HG03442 (cell line): ENCODE data around the gene SEC14L3.

Experiments used
- ATAC-seq: cut with Tn5 transposase; IDR thresholded peaks from one replicate; pipeline ENCODE4 v1.9.1; 2021; ENCODE audit warnings: mild to moderate bottlenecking, moderate library complexity; ENCODE audit not compliant: unreplicated experiment

SEC14L3 gene

DNA sequence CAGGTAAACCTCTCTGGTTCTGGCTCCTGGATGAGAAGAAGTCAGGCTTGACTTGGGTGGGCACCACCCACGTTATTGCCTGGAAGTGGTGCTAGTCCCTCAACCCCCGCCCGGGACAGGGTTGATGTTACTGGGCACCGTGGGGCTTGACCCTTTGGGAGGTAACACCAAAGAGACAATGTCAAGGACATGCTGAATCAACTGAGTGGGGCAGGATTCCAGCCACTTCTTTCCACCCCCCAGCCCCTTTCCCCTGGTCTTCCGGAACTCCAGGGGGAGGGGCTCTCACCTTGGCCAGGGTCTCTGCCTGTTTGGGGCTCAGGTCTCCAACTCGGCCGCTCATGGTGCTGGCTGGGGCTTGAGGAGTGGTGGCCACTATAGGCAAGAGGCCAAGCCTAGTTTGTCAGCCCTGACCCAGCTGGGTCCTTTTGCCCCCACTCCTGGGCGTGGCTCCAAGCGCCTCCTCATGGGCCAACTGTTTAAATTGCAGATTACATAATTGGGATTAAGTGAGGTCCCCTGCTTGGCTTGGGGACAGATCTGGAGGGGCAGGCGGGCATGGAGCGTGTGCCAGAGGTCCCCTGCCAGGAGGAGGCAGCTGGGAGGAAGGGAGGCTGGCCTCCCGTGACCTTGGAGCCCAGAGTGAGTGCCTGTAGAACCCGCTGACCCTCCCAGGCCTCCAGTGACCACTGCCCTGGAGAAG is at the start of gene SEC14L3:
Gene SEC14L3 (minus strand): TSS at position 402 of the 703 bp plus-strand sequence. CDS start 59 bp downstream, at position 343.
- ATAC-seq = no peak

DNA sequence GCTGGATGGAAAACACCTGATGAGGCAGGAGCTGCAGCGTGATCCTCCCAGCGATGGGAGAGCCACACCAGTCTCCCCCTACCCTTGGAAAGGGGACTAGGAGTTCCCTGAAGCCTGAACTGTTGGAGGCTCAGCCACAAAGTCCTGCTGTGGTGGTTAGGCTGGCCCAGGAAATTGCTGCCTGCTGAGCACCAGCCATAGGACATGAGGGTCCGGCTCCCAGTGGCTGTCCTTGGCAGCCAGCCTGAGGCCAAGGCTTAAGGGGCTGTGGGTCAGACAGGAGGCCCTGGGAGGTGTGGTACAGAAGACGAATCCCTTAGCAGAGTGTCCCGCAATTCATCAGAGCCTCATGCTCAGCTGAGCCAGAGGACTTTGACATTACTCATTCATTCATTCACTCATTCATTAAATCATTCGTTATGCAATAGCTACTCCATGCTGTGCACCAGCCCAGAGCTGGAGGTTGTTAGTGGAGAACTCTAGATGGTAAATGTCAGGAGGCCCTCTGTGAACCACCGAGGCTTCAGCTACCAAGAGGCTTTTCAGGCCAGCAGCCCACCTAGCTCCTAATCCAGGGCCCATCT is 48.1 kb upstream of the SEC14L3 start:
- ATAC-seq = no peak

DNA sequence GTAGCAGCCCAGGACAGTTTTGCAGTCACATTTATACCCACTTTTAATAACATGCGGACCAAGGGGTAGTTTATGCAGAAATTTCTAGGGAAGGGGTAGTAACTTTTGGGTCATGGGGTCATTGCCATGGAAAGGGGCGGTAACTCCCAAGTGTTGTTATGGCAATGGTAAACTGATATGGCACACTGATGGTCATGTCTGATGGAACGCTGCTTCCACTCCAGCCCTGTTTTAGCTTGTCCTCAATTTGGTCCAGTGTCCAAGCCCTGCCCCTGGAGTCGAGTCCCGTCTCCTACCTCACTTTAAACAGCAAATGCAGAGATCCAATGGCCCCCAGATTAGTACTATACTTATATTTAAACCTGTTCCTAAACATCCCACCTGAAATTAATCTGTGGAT is 44.9 kb upstream of the SEC14L3 start:
- ATAC-seq = no peak

DNA sequence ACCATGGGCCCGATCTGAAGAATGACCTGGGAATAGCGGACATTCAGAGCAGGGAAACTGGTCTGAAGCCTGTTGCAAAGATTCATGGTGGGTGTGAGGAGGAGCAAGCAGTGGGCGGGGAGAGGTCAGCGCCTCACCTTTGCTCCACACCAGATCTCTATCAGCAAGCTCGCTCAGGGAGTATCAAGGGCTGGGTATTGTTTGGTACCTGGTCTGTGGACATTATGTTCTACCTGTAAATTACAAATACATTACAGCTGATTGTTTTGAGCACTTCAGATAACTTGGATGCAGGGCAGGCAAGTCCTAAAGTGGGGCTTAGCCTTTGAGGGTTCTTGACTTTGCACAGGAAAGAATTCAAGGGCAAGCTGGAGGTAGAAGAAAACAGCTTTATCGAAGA is 44.5 kb upstream of the SEC14L3 start:
- no peak for ATAC-seq

DNA sequence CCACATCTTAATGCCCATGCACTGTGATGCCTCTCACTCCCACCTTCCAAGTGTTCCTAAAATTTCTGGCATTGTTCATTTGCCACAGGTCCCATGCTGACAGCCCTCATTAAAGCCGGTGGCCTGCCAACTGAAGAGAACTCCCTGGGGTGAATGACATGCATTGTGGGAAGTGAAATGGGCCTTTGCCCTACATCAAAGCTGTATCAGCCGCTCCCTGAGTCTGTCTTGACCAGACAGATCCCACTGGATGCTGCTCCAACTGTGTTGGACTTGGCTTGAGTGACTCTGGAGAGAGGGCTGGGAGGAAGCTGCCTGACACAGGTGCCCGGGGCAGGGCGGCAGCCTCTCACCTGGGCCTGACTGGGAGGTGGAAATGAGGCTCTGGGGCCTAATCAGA is 42.4 kb upstream of the SEC14L3 start:
- no peak for ATAC-seq

DNA sequence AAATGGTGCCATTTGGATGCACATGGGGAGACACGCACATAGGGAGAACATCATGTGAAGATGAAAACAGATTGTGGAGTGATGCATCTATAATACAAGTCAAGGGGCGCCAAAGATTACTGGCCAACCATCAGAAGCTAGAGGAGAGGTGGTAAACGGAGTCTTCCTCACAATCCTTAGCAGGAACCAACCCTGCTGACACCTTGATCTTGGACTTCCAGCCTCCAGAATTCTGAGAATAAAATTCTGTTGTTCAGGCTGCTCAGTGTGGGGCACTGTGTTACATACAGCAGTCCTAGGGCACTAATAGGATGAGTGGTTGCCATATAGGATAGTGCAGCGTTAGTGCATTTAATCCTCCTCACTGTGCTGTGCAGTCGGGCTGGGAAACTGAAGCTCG is 41.6 kb upstream of the SEC14L3 start:
- no peak for ATAC-seq

DNA sequence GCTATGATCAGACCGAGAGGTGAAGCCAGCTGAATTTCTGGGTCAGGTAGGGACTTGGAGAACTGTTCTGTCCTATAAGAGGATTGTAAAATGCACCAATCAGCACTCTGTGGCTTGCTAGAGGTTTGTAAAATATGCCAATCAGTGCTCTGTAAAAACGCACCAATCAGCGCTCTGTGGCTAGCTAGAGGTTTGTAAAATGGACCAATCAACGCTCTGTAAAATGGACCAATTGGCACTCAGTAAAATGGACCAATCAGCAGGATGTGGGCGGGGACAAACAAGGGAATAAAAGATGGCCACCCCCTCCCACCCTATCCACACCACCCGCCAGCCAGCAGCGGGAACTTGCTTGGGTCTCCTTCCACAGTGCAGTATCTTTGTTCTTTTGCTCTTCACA is 40.1 kb upstream of the SEC14L3 start:
- ATAC-seq = no peak

DNA sequence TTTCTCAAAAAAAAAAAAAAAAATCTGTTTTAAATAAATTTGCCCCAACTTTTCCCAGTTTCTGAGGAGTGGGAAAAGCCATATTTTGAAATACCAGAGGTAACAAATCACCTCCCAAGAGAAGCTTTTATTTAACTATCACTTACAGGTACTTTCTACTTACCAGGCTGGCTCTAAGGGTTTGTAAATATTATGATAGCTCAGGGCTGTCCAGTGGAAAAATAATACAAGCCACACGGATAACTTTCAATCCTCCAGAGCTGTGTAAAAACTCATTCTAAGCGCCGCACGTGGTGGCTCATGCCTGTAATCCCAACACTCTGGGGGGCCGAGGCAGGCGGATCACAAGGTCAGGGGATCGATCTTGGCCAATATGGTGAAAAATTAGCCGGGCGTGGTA is 39.3 kb upstream of the SEC14L3 start:
- no peak for ATAC-seq

DNA sequence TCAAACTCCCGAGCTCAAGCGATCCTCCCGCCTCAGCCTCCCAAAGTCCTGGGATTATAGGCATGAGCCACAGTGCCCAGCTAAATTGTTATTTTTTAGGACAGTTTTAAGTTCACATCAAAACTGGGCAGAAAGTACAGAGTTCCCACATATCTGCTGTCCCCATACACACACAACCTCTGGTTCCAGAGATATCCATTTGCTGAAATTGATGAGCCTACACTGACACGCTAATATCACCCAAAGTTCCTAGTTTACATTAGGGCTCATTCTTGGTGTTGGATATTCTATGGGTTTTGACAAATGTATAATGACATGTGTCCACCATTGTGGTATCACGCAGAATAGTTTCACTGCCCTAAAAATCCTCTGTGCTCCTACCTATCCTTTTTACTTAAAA is 36.4 kb upstream of the SEC14L3 start:
- ATAC-seq = no peak

DNA sequence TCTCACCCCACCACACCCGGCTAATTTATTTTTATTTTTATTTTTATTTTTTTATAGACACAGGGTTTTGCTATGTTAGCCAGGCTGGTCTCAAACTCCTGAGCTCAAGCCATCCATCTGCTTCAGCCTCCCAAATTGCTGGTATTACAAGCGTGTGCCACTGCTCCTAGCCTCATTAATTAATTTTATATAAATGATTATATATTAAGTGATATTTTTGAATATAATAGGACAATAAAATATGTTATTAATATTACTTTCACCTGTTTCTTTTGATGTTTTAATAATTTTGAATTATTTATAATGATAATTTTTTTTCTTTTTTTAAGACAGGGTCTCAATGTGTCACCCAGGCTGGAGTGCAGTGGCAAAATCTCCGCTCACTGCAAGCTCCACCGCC is 35.9 kb upstream of the SEC14L3 start:
- ATAC-seq = no peak

DNA sequence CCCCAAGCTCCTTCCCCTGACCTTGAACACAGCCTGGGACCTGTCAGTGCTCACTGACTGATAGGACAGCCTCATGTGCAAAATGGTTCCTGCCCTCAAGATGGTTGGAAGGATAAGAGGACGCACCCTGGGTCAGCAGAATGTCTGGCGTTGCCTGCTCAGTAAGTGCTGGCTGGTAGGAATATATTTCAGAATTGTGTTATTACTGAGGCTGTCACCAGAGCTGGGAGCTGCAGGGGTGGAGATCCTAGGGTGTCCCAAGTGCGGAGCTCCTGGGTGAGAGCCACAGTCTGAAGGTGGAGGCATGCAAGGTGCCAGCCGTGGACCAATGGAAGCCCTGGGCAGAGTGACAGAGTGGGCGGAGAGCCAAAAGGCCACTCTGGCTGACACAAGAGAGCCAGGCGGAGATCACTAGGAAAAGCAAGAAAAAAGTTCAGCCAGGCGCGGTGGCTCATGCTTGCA is 34.7 kb upstream of the SEC14L3 start:
- no peak for ATAC-seq

DNA sequence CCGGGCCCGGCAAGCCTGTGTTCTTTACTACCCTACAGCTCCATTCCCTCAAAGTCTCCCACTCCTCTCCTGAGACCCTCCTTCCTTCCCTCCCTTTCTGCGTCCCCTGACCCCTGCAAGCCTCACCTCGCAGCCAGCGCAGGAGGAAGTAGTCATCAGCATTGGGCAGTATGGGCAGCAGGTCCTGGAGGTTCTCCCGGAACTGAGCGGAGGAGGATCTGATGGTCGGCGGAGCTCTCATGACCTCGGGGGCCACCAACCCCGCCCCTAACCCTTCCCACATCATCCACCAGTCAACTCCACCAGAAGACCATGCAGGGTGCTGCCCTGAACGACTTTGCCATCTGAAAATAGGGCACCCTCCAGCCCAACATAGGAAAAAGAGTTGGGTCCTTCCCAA is 31.7 kb upstream of the SEC14L3 start:
- no peak for ATAC-seq

DNA sequence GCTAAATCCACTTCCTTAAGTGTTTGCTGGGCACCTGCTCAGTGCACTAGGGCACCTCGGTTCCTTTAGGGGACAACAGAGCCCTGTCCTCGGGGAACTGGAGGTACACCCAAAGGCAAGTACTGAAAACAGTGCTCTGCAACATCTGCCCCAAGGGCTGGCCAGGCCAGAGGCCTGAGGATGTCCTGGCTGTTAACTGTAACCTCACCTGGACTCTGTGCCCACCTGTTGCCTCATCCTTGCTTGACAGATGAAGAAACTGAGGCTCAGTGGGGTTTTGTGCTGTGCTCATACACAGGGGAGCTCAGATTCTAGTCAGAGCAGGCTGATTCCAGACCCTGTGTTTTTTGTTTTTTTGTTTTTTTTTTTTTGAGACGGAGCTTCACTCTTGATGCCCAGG is 31.1 kb upstream of the SEC14L3 start:
- no peak for ATAC-seq

DNA sequence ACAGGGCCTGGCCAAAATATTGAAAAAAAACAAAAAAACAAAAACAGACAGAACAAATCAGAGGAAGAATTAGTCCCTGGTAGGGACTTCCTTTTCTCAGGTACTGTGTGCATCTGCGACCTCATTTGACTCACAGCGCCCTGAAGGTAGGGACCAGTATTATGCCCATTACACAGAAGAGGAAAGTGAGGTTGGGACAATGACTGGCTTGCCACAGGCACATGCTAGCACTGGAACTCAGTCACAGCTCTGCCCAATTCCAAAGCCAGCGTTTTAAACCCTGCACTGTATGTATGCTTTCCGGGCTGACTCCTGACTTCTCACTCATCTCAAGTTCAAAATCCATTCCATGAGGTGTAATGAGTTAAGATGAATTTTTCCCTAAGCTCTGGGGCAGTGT is 30.3 kb upstream of the SEC14L3 start:
- ATAC-seq = no peak

DNA sequence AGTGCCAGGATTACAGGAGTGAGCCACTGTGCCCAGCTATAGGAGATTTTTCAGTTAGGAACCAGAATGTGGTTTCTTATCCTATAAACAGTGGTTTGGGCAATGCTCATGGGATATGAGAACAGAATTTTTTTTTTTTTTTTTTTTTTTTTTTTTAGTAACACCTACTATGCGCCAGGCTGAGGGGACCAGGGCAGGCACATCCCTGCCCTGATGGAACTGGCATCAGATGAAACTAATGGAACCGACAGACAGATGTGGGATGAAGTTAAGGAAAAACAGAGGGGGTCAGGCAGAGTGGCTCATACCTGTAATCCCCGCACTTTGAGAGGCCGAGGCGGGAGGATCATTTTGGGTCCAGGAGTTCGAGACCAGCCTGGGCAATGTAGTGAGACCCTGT is 28.8 kb upstream of the SEC14L3 start:
- no peak for ATAC-seq

DNA sequence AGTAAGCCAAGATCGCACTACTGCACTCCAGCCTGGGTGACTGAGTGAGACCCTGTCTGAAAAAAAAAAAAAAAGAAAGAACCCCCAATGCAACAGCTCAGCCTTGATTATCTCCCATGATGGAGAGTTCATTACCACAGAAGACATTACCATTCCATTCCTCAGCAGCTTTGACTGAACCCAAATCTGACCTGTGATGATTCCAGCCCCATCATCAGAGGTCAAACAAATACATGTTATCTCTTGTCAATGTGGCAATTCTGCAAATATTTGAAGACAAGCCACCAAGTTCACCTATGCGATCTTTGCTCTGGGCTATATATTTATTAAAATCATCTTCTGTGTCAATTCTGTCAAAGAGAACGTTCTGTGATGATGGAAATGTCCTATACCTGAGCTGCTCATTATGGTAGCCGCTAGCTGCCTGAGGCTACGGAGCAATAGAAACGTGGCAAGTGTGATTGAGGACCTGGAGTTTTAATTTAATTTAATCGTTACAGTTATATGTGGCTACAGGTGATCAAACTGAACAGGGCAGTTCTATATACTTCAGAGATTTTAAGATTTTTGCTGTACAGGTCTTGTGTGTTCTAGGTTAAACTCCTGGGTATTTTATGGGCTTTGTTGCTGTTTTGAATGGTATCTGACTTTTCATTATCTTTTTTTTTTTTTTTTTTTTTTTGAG is 25.8 kb upstream of the SEC14L3 start:
- no peak for ATAC-seq

DNA sequence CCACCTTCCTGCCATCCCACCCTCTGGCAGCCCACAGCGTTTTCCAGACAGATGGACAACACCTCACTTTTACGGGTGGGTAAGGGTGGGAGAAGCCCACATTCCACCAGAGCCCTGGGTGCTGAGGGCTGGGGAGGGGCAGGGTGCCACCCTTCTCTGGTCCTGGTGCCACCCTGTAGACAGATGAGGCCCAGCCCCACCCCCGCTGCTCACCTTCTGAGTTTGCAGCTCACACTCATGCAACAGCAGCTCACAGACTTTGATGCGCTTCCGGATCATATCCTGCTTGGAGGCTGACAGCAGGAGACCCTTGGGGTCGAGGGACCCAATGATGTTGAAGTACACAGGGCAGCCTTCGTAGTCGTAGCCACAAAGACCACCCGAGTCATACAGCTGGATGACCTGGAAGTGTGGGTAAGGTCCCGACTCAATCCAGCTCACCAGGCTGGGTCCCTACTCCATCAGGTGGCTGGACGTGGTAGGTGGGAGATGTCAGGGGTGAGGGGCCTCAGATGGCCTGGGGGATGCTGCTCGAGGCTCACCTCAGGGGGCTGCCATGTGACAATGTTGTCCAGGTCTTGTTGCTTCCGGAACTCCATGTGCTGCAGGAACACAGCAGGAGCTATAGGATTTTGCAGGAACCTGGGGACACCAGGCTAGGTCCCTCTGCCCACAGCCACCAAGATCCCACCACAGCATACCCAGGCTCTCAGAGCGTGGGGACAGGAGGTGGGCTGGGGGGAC is 23.4 kb upstream of the SEC14L3 start:
- ATAC-seq = no peak

DNA sequence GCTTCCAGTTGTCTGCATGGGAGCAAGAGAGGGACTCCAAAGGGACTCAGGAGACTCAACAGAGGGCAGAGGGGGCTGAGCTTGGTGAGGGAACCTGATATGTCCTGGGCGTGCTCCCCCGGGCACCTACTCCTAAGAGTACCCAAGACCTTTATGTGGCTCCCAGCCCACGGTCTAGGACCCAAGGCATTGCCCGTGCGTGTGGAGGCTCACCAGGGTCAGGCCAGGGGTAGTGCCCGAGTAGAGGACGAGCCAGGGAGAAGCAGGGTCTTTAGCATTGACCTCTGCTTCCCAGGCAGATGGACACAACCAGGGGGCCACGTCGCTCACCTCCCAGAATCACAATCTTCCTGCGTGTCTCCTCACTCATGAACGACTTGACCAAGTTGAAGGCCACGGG is 20.3 kb upstream of the SEC14L3 start:
- no peak for ATAC-seq

DNA sequence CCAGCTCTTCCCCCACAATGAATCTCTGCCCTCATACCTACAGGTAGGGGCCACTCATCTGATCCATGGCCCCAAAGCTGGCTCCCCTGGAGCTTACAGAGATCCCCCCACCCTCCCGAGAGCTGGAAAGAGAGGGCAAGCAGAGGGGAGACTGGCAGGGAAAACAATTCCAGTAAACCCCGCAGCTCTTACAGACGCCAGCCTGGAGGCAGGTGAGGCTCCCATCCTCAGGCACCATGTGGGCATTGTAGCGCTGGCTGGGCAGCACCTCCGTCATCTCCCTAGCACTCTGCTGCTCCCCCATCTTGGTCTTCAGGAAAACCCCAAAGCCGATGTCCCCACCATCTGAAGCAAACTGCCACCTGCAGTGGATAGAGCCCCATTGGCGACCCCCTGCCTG is 19.6 kb upstream of the SEC14L3 start:
- ATAC-seq = no peak

DNA sequence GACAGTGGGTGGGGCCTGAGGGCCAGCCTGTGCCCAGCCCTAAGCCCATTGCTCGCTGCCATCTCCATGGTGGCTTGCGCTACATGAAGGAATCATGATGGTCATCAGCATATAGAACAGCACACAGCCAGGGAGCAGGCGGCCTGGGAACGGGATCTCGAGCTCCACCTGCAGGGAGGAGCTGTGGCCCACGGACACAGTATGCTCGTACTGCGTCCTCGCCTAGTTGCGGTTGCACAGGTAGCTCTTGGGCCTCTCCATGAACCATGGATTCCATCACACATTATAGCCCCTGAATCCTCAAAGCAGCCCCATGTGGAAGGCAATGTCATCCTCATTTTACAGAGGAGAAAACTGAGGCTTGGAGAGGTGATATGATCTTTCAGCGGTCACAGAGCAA is 18.6 kb upstream of the SEC14L3 start:
- ATAC-seq = no peak

DNA sequence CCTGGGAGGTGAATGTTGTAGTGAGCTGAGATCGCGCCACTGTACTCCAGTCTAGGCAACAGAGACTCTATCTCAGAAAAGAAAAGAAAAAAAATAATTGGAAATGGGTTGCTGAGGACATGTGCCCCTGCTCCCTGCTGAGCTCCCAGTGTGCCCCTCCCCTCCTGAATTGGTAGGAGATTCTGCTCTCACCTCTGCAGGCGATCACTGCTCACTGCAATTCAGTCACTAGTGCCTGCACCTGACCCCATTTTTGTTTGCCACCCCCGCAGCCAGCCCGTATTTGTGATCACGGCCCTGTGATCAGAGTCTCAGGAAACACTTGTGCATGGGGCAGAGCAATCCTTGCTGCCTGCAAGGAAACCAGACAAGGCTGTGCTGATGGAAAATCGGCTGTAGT is 16.3 kb upstream of the SEC14L3 start:
- no peak for ATAC-seq

DNA sequence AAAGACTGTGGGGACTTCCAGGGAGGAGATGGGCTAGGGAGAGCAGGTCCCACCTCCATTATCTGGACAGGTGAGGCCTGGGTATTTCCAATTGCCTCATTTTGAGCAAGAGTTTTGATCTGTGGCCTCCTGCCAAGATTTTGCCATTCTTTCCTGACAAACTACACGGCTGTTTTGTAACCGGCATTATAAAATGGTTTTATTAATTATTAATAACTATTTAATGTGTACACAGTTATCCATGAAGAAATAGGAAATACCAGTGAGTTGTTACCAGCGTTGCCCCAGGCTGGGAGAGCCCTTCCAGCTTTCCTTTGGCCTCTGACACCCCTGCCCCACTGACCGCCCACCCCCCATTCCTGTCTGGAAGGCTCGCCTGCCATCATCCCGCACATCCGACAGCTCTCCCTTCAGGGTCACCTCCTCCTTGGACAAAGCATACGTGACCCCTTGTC is 14.9 kb upstream of the SEC14L3 start:
- ATAC-seq = no peak
